Measurements from ENCODE around the gene DCTN3.

DCTN3 gene

DNA sequence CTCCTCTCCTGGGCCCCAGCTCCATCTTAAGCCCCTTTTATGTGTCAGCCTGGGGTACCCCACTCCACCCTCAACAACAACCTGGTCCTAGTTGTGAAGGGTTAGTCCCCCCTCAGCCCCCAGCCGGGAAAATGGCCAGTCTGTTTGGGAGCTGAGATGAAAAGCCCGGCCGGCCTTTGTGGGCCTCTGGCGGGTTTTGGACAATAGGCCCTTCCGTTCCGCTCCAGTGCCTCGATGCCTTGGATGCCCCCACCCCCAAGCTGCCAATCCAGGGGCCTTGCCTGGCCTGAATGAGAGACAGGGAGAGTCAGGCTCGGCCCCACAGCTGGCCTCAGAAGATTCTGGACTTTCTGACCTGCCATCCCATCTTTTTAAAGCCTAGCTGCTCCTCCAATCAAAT lies 39.9 kb downstream of the DCTN3 start:
- no peaks in the 10 kb centered on the region for H3K9me2 ChIP-seq (replicated peaks; ENCODE audit: low read depth, low read length)
- H2AFZ ChIP-seq (ENCODE audit: low read length): no peak overlapping the region
- no peaks in the 10 kb centered on the region for H3F3A ChIP-seq (ENCODE audit: low read depth)
- H3K4me2 ChIP-seq (ENCODE audit: low read depth, low read length, poor library complexity, severe bottlenecking): no peak overlapping the region
- no peaks in the 10 kb centered on the region for H3K27me3 ChIP-seq (ENCODE audit: insufficient read depth, low read length, poor library complexity, severe bottlenecking)
- H3K36me3 ChIP-seq (ENCODE audit: insufficient read depth, low read length): no peaks in the 10 kb centered on the region
- H3K4me3 ChIP-seq (ENCODE audit: low read length, poor library complexity, severe bottlenecking): no peak overlapping the region
- no peak overlapping the region for H3K9ac ChIP-seq (ENCODE audit: low read depth, low read length, poor library complexity, severe bottlenecking)
- TF ChIP-seq, protein P1, sequence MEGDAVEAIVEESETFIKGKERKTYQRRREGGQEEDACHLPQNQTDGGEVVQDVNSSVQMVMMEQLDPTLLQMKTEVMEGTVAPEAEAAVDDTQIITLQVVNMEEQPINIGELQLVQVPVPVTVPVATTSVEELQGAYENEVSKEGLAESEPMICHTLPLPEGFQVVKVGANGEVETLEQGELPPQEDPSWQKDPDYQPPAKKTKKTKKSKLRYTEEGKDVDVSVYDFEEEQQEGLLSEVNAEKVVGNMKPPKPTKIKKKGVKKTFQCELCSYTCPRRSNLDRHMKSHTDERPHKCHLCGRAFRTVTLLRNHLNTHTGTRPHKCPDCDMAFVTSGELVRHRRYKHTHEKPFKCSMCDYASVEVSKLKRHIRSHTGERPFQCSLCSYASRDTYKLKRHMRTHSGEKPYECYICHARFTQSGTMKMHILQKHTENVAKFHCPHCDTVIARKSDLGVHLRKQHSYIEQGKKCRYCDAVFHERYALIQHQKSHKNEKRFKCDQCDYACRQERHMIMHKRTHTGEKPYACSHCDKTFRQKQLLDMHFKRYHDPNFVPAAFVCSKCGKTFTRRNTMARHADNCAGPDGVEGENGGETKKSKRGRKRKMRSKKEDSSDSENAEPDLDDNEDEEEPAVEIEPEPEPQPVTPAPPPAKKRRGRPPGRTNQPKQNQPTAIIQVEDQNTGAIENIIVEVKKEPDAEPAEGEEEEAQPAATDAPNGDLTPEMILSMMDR (conservative IDR thresholded peaks at IDR 0.05; ENCODE audit: low read length): no peak
- no peak for TF ChIP-seq EZH2phosphoT487 (IDR thresholded peaks at IDR 0.05; ENCODE audit: borderline replicate concordance)
- no peaks in the 10 kb centered on the region for H3K79me2 ChIP-seq (ENCODE audit: insufficient read depth, low read length)
- H4K20me1 ChIP-seq (ENCODE audit: insufficient read depth, low read length, poor library complexity, severe bottlenecking): no peaks in the 10 kb centered on the region
- no peaks in the 10 kb centered on the region for H3K9me3 ChIP-seq (ENCODE audit: insufficient read depth, low read depth, low read length)
- H3K4me1 ChIP-seq (ENCODE audit: insufficient read depth, low read length, poor library complexity, severe bottlenecking): peaks cover 6% of the 10 kb centered on the region

DNA sequence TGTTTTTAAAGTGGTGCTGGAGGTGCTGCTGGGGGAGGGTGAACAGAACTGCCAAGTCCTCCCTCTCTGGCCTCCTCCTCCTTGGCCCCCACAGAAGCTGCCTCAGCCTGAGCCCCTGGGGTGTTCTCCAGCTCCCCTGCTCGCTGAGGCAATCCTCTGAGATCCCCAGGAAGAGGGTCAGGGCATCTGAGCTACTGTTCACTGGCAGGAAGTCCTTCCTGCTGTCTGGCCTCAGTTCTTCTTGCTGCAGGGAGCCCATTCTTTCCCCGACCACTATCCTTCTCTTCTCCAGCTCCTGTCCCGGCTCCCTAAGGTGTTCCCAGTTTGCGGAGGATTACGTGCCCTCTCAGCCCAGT lies 40.5 kb downstream of the DCTN3 start:
- Histone ChIP-seq H3K27me3 (ENCODE audit: insufficient read depth, low read length, poor library complexity, severe bottlenecking) (no peaks in the 10 kb centered on the region), H3K9ac (ENCODE audit: low read depth, low read length, poor library complexity, severe bottlenecking) (no peak overlapping the region), H3K4me3 (ENCODE audit: low read length, poor library complexity, severe bottlenecking) (no peak overlapping the region), H3K9me3 (ENCODE audit: insufficient read depth, low read depth, low read length) (no peaks in the 10 kb centered on the region), H3K4me1 (ENCODE audit: insufficient read depth, low read length, poor library complexity, severe bottlenecking) (peaks cover under 1% of the 10 kb centered on the region), H4K20me1 (ENCODE audit: insufficient read depth, low read length, poor library complexity, severe bottlenecking) (no peaks in the 10 kb centered on the region), H3F3A (ENCODE audit: low read depth) (no peaks in the 10 kb centered on the region), H3K9me2 (replicated peaks; ENCODE audit: low read depth, low read length) (no peaks in the 10 kb centered on the region), H2AFZ (ENCODE audit: low read length) (no peak overlapping the region), H3K4me2 (ENCODE audit: low read depth, low read length, poor library complexity, severe bottlenecking) (no peak overlapping the region), H3K79me2 (ENCODE audit: insufficient read depth, low read length) (no peaks in the 10 kb centered on the region), H3K36me3 (ENCODE audit: insufficient read depth, low read length) (no peaks in the 10 kb centered on the region)
- TF ChIP-seq EZH2phosphoT487 (IDR thresholded peaks at IDR 0.05; ENCODE audit: borderline replicate concordance): no peak
- TF ChIP-seq, protein P1 (conservative IDR thresholded peaks at IDR 0.05; ENCODE audit: low read length): no peak

DNA sequence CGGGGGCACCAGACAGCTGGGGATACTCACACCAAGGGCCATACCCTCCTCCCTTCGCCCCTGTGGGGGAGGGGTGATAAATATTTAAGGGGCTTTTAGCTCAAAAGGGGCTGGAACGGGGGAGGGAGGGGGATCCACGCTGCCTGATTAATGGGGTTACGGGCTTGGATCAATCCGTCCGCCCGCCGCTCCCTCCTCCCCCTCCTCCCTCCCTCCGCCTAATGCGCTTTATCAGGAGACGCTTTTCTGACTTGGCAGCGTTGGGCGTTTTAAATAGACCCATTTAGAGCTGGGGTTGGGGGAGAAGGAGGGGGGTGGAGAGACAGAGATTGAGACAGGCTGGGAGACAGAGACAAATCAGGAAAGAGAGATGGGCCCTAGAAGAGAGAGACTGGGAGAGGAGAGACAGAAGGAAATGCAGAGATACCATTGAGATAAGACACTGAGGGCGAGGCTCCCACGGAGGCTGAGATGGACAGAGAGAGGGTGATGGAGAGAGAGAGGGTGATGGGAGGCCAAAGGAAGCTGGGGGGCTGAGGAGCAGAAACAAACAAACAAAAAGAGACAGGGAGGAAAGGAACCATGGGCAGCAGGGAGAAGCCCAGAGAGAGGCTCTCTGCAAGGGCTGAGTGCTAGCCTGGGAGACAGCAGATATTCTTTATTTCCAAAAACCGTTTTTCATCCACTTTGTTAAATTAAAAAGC lies 41.0 kb downstream of the DCTN3 start:
- no peaks in the 10 kb centered on the region for H3K79me2 ChIP-seq (ENCODE audit: insufficient read depth, low read length)
- no peaks in the 10 kb centered on the region for H3K9me2 ChIP-seq (replicated peaks; ENCODE audit: low read depth, low read length)
- TF ChIP-seq EZH2phosphoT487 (IDR thresholded peaks at IDR 0.05; ENCODE audit: borderline replicate concordance): no peak
- TF ChIP-seq, protein P1 (conservative IDR thresholded peaks at IDR 0.05; ENCODE audit: low read length): no peak
- no peaks in the 10 kb centered on the region for H3F3A ChIP-seq (ENCODE audit: low read depth)
- no peak overlapping the region for H3K4me3 ChIP-seq (ENCODE audit: low read length, poor library complexity, severe bottlenecking)
- no peaks in the 10 kb centered on the region for H3K36me3 ChIP-seq (ENCODE audit: insufficient read depth, low read length)
- H2AFZ ChIP-seq (ENCODE audit: low read length): no peak overlapping the region
- H3K9ac ChIP-seq (ENCODE audit: low read depth, low read length, poor library complexity, severe bottlenecking): no peak overlapping the region
- H3K4me2 ChIP-seq (ENCODE audit: low read depth, low read length, poor library complexity, severe bottlenecking): no peak overlapping the region
- no peaks in the 10 kb centered on the region for H3K27me3 ChIP-seq (ENCODE audit: insufficient read depth, low read length, poor library complexity, severe bottlenecking)
- no peaks in the 10 kb centered on the region for H4K20me1 ChIP-seq (ENCODE audit: insufficient read depth, low read length, poor library complexity, severe bottlenecking)
- H3K4me1 ChIP-seq (ENCODE audit: insufficient read depth, low read length, poor library complexity, severe bottlenecking): no peaks in the 10 kb centered on the region
- no peaks in the 10 kb centered on the region for H3K9me3 ChIP-seq (ENCODE audit: insufficient read depth, low read depth, low read length)
